HG03135 (cell line): ENCODE results near the gene SH3BP5L.

ENCODE experiments used
- ATAC-seq: cut with Tn5 transposase; IDR thresholded peaks from one replicate; pipeline ENCODE4 v1.9.1; 2021; ENCODE audit warnings: mild to moderate bottlenecking, moderate library complexity; ENCODE audit not compliant: unreplicated experiment

The SH3BP5L gene

GRCh38 chr1:248786156-248786555 lies 39.6 kb downstream of the SH3BP5L start:
- ATAC-seq, result no peak

- ATAC-seq, result no peak
Measured at GRCh38 chr1:248783367-248783766, 42.3 kb downstream of the SH3BP5L start.

GRCh38 chr1:248782416-248783141 lies 43.1 kb downstream of the SH3BP5L start:
- ATAC-seq, result no peak

GRCh38 chr1:248779350-248779749 lies 46.4 kb downstream of the SH3BP5L start:
- no peak for ATAC-seq

- ATAC-seq, result no peak
Measured at GRCh38 chr1:248778906-248779305, 46.8 kb downstream of the SH3BP5L start.

- ATAC-seq, result no peak
Measured at GRCh38 chr1:248776991-248777390, 48.7 kb downstream of the SH3BP5L start.

GRCh38 chr1:248775441-248775840 lies 50.3 kb downstream of the SH3BP5L start:
- ATAC-seq, result no peak
